SW480 (cell line): ENCODE results near the gene CCDC66.
"Not testable (repeated sequence)": the region's sequence is repeated elsewhere in the genome, so short reads cannot be mapped to it uniquely, and the experiment has no call there.

ENCODE experiments used
- DNase-seq: peaks from one replicate; pipeline ENCODE4 v3.0.0-alpha.2; 2016; ENCODE audit warnings: low spot score

The CCDC66 gene

GRCh38 chr3:56556908-56557830, at the start of gene CCDC66:
Gene CCDC66 (plus strand): TSS chr3:56557175. CDS start chr3:56557243, 68 bp downstream.
- peak; percentile 93 for DNase-seq

GRCh38 chr3:56519641-56520040, 37.3 kb upstream of the CCDC66 start:
- DNase-seq: no peak

GRCh38 chr3:56522374-56522773, 34.6 kb upstream of the CCDC66 start:
- DNase-seq: no peak

- no peak for DNase-seq
Observed at GRCh38 chr3:56525291-56525690, 31.7 kb upstream of the CCDC66 start.

- DNase-seq: no peak
Observed at GRCh38 chr3:56536735-56537134, 20.2 kb upstream of the CCDC66 start.

- DNase-seq: peak; percentile 6
Observed at GRCh38 chr3:56547486-56547885, 9.5 kb upstream of the CCDC66 start.

- peak; percentile 13 for DNase-seq
Observed at GRCh38 chr3:56557831-56558170, 826 bp downstream of the CCDC66 start.

GRCh38 chr3:56573501-56573900, 16.5 kb downstream of the CCDC66 start:
- no peak for DNase-seq

GRCh38 chr3:56581941-56582340, 25.0 kb downstream of the CCDC66 start:
- DNase-seq: not testable (repeated sequence)

- not testable (repeated sequence) for DNase-seq
Observed at GRCh38 chr3:56584275-56584674, 27.3 kb downstream of the CCDC66 start.

- no peak for DNase-seq
Observed at GRCh38 chr3:56590814-56591213, 33.8 kb downstream of the CCDC66 start.

- DNase-seq: no peak
Observed at GRCh38 chr3:56591262-56591661, 34.3 kb downstream of the CCDC66 start.

- no peak for DNase-seq
Observed at GRCh38 chr3:56593455-56594158, 36.6 kb downstream of the CCDC66 start.

- DNase-seq: no peak
Observed at GRCh38 chr3:56595975-56596840, 39.2 kb downstream of the CCDC66 start.

- not testable (repeated sequence) for DNase-seq
Observed at GRCh38 chr3:56608479-56608878, 51.5 kb downstream of the CCDC66 start.

GRCh38 chr3:56610669-56611335, 53.8 kb downstream of the CCDC66 start:
- DNase-seq: no peak

GRCh38 chr3:56611364-56611763, 54.4 kb downstream of the CCDC66 start:
- no peak for DNase-seq

GRCh38 chr3:56612146-56612545, 55.2 kb downstream of the CCDC66 start:
- DNase-seq: no peak

GRCh38 chr3:56613016-56613415, 56.0 kb downstream of the CCDC66 start:
- no peak for DNase-seq

GRCh38 chr3:56616478-56617006, 59.6 kb downstream of the CCDC66 start:
- DNase-seq: no peak

- no peak for DNase-seq
Observed at GRCh38 chr3:56620371-56620770, 63.4 kb downstream of the CCDC66 start.
